Mucosa of rectum (tissue), 2 donors: ENCODE data around the gene ZNF799.
"Not testable (repeated sequence)": the region's sequence is repeated elsewhere in the genome, so short reads cannot be mapped to it uniquely, and the experiment has no call there.

ENCODE experiments used
- H3K27ac ChIP-seq, 2 donors: one replicate each; pipeline ENCODE4 v1.7.0; 2013; ENCODE audit warnings: inconsistent platforms in 2 of 2, low read depth in 2 of 2, low read length in 2 of 2
- H3K27me3 ChIP-seq, 2 donors: one replicate each; pipeline ENCODE4 v1.7.0; 2013; ENCODE audit warnings: low read length in 2 of 2; ENCODE audit not compliant: control insufficient read depth in 2 of 2, insufficient read depth in 2 of 2
- H3K36me3 ChIP-seq, 2 donors: one replicate each; pipeline ENCODE4 v1.7.0; 2013; ENCODE audit warnings: low read length in 2 of 2; ENCODE audit not compliant: control insufficient read depth in 2 of 2, insufficient read depth in 2 of 2
- H3K4me1 ChIP-seq, 2 donors: one replicate each; pipeline ENCODE4 v1.7.0; 2013; ENCODE audit warnings: low read length in 2 of 2, mild to moderate bottlenecking in 1 of 2; ENCODE audit not compliant: control insufficient read depth in 2 of 2, insufficient read depth in 2 of 2
- H3K4me3 ChIP-seq, 2 donors: one replicate each; pipeline ENCODE4 v1.7.0; 2013; ENCODE audit warnings: low read length in 2 of 2
- H3K9ac ChIP-seq, 2 donors: one replicate each; pipeline ENCODE4 v1.7.0; 2013; ENCODE audit warnings: low read length in 2 of 2, low read depth in 1 of 2, mild to moderate bottlenecking in 1 of 2
- H3K9me3 ChIP-seq, 2 donors: one replicate each; pipeline ENCODE4 v1.7.0; 2013; ENCODE audit warnings: low read length in 2 of 2; ENCODE audit not compliant: control insufficient read depth in 2 of 2
- donor health status: healthy.
- donor health status: Normal muscosa, but diverticular disease.

ZNF799 gene

DNA sequence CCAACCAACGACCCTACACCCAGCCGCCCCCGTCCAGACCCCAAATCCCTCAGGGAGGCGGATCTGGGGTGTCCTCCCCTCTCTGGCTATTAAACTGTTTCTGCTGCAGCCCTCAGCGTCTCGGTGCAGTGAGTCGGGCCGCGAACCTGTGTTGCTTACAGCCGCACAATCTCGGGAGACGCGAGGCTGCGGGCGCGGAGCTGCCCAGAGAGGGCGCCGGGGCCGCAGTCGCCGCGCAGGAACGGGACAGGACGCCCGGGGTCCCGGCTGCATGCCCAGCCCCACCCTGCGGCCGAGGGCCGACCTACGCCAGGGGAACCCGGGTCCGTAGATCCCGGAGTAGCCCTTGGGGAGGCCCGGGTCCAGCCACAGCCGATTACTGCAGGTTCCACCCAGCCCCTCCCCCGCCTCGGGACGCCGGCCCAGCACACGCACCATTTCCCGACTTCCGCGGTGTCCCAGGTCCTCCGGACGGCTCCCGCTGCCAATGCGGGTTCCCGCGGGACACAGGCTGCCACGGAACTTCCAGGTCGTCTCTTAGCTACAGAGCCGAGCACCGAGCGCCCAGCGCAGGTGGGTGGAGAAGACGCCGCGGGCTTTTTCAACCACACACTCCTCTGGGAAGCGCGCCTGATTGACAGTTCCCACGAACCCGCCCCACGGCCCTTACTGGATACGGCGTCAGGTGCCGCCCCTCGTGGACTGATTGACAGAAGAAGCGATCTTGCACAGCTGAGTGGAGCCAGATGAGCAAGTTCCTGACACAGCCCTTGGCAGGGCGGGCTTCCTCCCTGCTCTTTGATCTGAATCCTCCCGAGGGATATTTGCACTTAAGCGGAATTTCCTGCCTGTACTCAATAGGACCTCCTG lies at the start of gene ZNF799:
Gene ZNF799 (minus strand): TSS at position 639 of the 870 bp plus-strand sequence. CDS start 201 bp downstream, at position 438.
- H3K27me3 ChIP-seq, result no peaks in the 10 kb centered on the region
- peak within 1 kb of the TSS; percentile 84 to 86 for H3K27ac ChIP-seq
- no peaks in the 10 kb centered on the region for H3K9me3 ChIP-seq
- H3K36me3 ChIP-seq, result no peaks in the 10 kb centered on the region
- peak within 1 kb of the TSS; percentile 77 to 79 for H3K9ac ChIP-seq
- peak within 1 kb of the TSS; percentile 82 to 94 for H3K4me3 ChIP-seq
- H3K4me1 ChIP-seq, result peaks cover 4 to 5% of the 10 kb centered on the region in 2 donors

DNA sequence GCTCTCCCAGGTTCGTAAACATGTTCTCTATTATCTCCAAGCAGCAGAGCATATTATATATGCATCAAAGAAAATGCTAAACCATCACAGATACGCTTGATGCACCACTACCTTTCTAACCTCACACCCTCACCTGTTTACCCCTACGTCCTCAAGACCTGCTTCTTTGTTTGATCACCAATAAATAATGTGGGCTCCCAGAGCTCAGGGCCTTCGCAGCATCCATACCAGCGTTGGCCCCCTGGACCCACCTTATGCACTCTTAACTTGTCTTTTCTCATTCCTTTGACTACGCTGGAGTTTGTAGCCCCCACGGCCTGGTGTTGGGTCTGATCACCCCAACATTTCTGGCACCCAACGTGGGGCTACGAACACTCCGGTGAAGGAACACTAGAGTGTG lies 49.8 kb upstream of the ZNF799 start:
- Histone ChIP-seq H3K9me3 (peaks cover 0 to 7% of the 10 kb centered on the region in 2 donors), H3K27me3 (no peaks in the 10 kb centered on the region), H3K27ac (no peak overlapping the region), H3K9ac (no peak overlapping the region), H3K4me3 (no peak overlapping the region), H3K36me3 (no peaks in the 10 kb centered on the region), H3K4me1 (no peaks in the 10 kb centered on the region)

GRCh38 chr19:12448808-12449207 lies 47.7 kb upstream of the ZNF799 start:
- Histone ChIP-seq H3K9me3 (peaks cover 0 to 7% of the 10 kb centered on the region in 2 donors), H3K4me3 (no peak overlapping the region), H3K27ac (no peak overlapping the region), H3K36me3 (no peaks in the 10 kb centered on the region), H3K9ac (no peak overlapping the region), H3K4me1 (no peaks in the 10 kb centered on the region), H3K27me3 (no peaks in the 10 kb centered on the region)

GRCh38 chr19:12440541-12441316 lies 39.7 kb upstream of the ZNF799 start, which contains the start of gene ZNF443:
Gene ZNF443 (minus strand): TSS chr19:12441021. CDS start chr19:12440914, 107 bp downstream.
- Histone ChIP-seq H3K9me3 (no peaks in the 10 kb centered on the region), H3K36me3 (no peaks in the 10 kb centered on the region), H3K4me1 (no peaks in the 10 kb centered on the region), H3K27ac (peak within 1 kb of the TSS; percentile 82 to 86), H3K27me3 (no peaks in the 10 kb centered on the region), H3K9ac (peak within 1 kb of the TSS; percentile 56 to 83), H3K4me3 (peak within 1 kb of the TSS; percentile 78 to 88)

DNA sequence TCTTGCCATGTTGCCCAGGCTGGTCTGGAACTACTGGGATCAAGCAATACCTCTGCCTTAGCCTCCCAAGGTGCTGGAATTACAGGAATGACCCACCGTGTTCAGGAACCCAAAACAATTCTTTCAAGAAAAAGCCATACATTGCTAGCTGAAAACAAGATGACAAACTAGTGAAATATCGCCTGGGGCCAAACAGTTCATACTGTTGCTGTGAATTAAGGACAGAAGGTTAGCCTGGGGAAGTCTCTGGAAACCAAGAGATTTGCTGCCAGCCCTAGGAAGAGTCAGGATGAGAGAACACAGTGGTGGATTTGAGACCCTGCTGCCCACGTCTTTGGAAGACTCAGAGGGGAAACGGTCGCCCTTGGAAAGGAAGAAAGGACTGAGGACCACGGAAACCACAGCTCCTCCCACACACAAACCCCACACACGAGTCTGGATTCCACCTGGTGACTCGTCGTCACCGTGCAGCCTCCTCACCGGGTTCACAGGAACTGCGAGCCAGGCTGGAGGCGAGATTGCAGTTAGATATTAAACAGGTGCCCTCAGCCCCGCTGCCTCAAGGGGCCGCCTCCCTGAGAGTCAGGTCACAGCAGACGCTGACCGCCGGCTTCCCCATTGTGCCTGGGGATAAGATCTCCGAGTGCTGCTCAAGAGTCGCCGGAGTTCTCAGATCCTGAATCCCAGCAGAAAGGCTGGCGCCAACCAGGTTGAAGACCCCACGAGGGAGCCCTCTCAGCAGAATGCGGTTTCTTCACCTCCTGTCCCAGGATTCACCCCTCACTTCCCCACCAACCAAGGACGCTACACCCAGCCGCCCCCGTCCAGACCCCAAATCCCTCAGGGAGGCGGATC lies 38.8 kb upstream of the ZNF799 start:
- Histone ChIP-seq H3K27ac (peak overlapping the region; percentile 82 to 86), H3K9ac (peak overlapping the region; percentile 56 to 83), H3K4me3 (peak overlapping the region; percentile 78 to 88)
- H3K4me1 ChIP-seq, H3K27me3 ChIP-seq, H3K36me3 ChIP-seq, H3K9me3 ChIP-seq: not testable (repeated sequence)

DNA sequence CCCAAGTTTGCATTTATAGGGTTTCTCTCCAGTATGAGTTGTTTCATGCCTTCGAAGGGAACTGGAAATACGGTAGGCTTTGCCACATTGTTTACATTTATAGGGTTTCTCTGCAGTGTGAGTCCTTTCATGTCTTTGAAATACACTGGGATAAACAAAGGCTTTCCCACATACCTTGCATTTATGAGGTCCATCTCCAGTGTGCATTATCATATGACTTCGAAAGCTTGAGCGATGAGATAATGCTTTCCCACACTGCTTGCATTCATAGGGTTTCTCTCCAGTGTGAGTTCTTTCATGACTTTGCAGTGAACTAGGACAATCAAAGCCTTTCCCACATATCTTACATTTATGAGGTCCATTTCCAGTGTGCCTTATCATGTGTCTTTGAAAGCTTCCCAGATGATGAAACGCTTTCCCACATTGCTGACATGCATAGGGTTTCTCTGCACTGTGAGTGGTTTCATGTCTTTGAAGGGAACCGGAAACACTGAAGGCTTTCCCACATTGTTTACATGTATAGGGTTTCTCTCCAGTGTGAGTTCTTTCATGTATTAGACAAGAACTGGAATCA lies 29.7 kb upstream of the ZNF799 start:
- not testable (repeated sequence) for H3K27me3 ChIP-seq, H3K4me3 ChIP-seq, H3K9ac ChIP-seq, H3K27ac ChIP-seq, H3K9me3 ChIP-seq, H3K4me1 ChIP-seq
- peaks cover 14 to 19% of the 10 kb centered on the region in 2 donors for H3K36me3 ChIP-seq

DNA sequence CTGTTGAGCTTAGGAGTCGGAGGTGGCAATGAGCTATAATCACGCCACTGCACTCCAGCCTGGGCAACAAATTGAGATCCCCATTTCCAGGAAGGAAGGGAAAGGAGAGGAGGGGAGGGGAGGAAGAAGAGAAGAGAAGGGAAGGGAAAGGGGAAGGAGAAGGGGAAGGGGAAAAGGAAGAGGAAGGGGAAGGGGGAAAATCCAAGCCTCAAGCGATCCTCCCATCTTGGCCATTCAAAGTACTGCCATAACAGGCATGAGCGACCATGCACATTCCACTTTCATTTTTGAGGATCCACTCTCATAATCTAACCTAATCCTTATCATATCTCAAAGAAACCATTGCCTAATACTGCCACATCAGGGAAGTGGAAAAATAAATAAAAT lies 24.8 kb upstream of the ZNF799 start:
- peaks cover 0 to 14% of the 10 kb centered on the region in 2 donors for H3K9me3 ChIP-seq
- peaks cover 7 to 11% of the 10 kb centered on the region in 2 donors for H3K36me3 ChIP-seq
- H3K9ac ChIP-seq, result no peak overlapping the region
- no peaks in the 10 kb centered on the region for H3K4me1 ChIP-seq
- no peak overlapping the region for H3K4me3 ChIP-seq
- H3K27ac ChIP-seq, result no peak overlapping the region
- H3K27me3 ChIP-seq, result no peaks in the 10 kb centered on the region

- Histone ChIP-seq H3K9ac (no peak overlapping the region), H3K9me3 (peaks cover 0 to 13% of the 10 kb centered on the region in 2 donors), H3K36me3 (peaks cover 2 to 6% of the 10 kb centered on the region in 2 donors), H3K27me3 (no peaks in the 10 kb centered on the region), H3K27ac (no peak overlapping the region), H3K4me1 (no peaks in the 10 kb centered on the region), H3K4me3 (no peak overlapping the region)
Observed at GRCh38 chr19:12425236-12425887, 24.3 kb upstream of the ZNF799 start.

GRCh38 chr19:12417273-12417672 lies 16.2 kb upstream of the ZNF799 start:
- not testable (repeated sequence) for H3K4me1 ChIP-seq, H3K9ac ChIP-seq, H3K27ac ChIP-seq, H3K4me3 ChIP-seq, H3K27me3 ChIP-seq, H3K36me3 ChIP-seq, H3K9me3 ChIP-seq
